Neuron (in vitro differentiated cells): Measurements from ENCODE around the gene INSR.

Experiments
- H2AFZ ChIP-seq: one replicate; pipeline ENCODE4 v1.6.1; 2013; ENCODE audit warnings: low read depth, mild to moderate bottlenecking, inconsistent platforms, low read length, moderate library complexity
- H3K27me3 ChIP-seq: one replicate; pipeline ENCODE4 v1.6.1; 2013; ENCODE audit warnings: low read length; ENCODE audit not compliant: insufficient read depth
- H3K36me3 ChIP-seq: one replicate; pipeline ENCODE4 v1.6.1; 2013; ENCODE audit warnings: low read length; ENCODE audit not compliant: insufficient read depth
- H3K4me1 ChIP-seq: one replicate; pipeline ENCODE4 v1.6.1; 2013; ENCODE audit warnings: low read length; ENCODE audit not compliant: insufficient read depth
- H3K4me3 ChIP-seq: 2 replicates; pipeline ENCODE4 v1.5.1; 2013; ENCODE audit warnings: mild to moderate bottlenecking, low read length, moderate library complexity
- H3K9me3 ChIP-seq: one replicate; pipeline ENCODE4 v1.6.1; 2013; ENCODE audit warnings: low read length

Gene INSR

DNA sequence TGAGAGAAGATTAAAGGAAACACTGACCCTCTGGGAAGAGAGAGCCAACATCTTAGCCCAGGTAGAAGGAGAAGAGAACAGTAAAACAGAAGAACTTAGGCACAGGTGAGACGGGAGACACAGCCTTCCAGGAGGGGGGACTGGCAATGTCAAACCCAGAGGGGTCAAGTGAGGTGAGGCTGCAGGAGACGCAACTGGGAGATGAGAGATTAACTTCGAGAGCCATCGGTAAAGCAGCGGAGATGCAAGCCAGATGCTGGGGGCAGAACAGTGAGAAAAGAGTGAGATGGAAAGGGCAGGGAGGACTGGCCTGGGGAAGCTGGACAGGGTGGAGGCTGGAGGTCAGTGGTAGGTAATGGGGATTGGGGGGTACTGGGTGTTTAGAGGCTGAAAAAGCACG lies 5.2 kb downstream of the INSR start:
- H3K36me3 ChIP-seq = no peaks in the 10 kb centered on the region
- no peak overlapping the region for H3K4me3 ChIP-seq
- H2AFZ ChIP-seq = no peak overlapping the region
- peaks cover 6% of the 10 kb centered on the region for H3K4me1 ChIP-seq
- no peaks in the 10 kb centered on the region for H3K9me3 ChIP-seq
- no peaks in the 10 kb centered on the region for H3K27me3 ChIP-seq

GRCh38 chr19:7288131-7288530 lies 6.1 kb downstream of the INSR start:
- Histone ChIP-seq H3K9me3 (no peaks in the 10 kb centered on the region), H3K36me3 (no peaks in the 10 kb centered on the region), H3K27me3 (no peaks in the 10 kb centered on the region), H3K4me1 (peaks cover 4% of the 10 kb centered on the region), H3K4me3 (no peak overlapping the region), H2AFZ (no peak overlapping the region)

GRCh38 chr19:7287722-7288121 lies 6.5 kb downstream of the INSR start:
- no peaks in the 10 kb centered on the region for H3K27me3 ChIP-seq
- H3K36me3 ChIP-seq = no peaks in the 10 kb centered on the region
- H3K4me1 ChIP-seq = peaks cover 2% of the 10 kb centered on the region
- no peak overlapping the region for H3K4me3 ChIP-seq
- H2AFZ ChIP-seq = no peak overlapping the region
- H3K9me3 ChIP-seq = no peaks in the 10 kb centered on the region

DNA sequence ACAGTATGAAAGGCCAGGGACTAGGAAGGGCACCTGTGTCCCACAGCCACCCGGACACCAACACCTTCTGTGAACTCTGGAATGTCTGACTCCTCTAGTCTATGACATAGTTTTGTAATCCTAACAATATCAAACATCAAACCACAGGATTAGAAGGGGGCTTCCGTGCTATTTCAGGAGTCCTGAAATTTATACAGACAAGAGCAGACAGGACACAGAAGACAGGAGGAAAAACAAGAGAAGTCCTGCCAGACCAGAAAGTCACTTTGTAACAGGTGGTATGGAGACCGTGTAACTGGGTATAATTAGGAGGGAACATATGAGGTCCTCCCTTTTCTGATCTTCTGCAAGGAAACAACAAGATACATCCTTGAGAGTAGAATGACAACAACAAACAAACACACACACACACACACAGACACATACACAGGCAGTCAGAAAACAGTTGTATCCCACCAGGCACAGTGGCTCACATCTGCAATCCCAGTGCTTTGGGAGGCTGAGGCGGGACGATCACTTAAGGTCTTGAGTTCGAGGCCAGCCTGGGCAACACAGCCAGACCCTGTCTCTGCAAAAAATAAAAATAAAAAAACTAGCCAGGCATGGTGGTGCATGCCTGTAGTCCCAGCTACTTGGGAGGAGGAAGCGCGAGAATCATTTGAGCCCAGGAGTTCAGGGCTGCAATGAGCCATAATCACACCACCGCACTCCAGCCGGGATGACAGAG lies 13.1 kb downstream of the INSR start:
- Histone ChIP-seq H3K9me3 (no peaks in the 10 kb centered on the region), H3K36me3 (no peaks in the 10 kb centered on the region), H2AFZ (no peak overlapping the region), H3K27me3 (no peaks in the 10 kb centered on the region), H3K4me1 (no peaks in the 10 kb centered on the region), H3K4me3 (no peak overlapping the region)

DNA sequence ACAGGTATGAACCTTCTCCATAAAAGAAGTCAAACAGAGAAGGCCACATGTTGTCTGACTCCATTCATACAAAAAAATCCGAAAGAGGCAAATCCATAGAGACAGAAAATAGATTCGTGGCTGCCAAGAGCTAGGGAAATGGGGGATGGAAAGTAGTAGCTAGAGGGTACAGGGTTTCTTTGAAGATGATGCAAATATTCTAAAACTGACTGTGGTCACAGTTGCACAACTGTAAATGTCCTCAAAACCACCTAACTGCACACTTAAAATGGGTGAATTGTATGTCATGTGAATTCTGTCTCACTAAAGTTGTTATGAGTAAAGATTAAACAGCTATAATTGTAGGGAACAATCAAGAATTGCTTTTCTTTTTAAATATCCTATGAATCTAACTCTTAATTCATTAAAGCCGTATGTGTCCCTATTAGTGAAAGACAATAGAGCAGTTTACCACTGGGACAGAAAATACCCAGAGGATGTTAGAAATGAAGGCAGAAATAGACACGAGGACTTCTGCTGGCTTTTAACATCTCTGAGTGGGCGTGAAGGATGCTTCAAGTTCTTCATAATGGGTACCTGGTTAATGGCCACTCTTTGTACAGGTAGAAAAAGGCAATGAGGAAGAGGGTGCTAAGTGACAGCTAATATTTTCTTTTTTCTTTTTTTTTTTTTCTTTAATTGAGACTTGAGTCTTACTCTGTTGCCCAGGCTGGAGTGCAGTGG lies 21.2 kb downstream of the INSR start:
- H3K4me1 ChIP-seq = no peaks in the 10 kb centered on the region
- no peaks in the 10 kb centered on the region for H3K27me3 ChIP-seq
- H3K36me3 ChIP-seq = no peaks in the 10 kb centered on the region
- H3K9me3 ChIP-seq = no peaks in the 10 kb centered on the region
- H3K4me3 ChIP-seq = no peak overlapping the region
- H2AFZ ChIP-seq = no peak overlapping the region

DNA sequence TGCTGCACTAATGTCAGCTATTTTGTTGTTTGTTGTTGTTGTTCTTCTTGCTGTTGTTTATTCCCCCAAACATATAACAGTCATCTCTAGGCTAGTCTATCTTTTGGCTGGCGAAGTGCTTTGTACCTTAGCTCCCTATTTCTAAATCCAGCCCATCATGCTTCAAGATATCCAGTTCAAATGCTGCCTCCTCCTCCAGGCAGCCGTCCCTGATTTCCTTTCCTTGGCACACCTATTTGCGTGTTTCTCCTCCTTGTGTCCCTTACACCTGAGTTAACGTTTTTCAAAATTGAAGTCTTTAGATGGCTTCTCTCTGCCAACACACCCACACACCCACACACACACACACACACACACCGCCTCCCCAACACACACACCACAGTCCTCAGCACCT lies 25.5 kb downstream of the INSR start:
- Histone ChIP-seq H3K27me3 (no peaks in the 10 kb centered on the region), H3K9me3 (peaks cover 13% of the 10 kb centered on the region), H2AFZ (no peak overlapping the region), H3K4me1 (no peaks in the 10 kb centered on the region), H3K4me3 (no peak overlapping the region), H3K36me3 (peaks cover 13% of the 10 kb centered on the region)

DNA sequence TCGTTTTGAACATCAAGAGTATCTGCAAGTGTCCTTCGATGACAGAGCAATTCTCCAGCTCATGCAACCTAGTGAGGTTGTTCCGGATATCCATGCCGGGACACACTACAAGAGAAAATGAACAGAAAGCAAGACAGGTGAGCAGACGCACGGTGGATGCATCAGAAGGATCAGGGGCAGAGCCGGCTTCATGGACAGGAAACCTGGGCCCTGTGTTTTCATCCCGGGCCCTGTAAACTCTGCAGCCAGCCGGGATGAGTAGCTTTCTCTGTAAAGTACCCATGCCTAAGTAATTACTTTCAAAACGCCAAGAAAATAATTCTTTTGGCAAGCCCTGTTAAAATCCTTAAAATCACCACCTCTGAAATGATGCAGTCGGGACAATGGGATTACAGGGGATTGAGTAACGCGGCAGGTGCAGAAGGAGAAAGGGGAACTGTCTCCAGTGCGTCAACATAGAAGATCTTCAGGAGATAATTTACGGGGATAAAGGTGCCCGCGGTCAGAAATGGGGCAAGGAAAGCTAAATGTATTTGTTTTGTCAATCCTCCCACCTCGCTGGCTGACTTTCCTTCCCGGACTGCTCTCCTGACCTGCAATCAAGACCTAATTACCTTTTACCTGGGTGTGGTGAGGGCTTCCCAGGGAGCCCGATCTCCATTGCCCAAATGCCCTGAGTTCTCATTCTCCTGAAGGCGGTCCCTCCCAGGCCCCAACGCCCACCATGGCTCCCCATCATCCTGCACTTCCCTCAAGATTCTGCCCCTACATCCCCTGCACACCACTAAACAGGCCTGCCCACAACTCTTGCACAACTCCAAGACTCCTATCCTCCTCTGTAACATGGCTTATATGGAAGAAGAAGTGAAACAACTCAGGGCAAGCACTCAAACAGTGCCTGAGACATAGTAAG lies 26.2 kb downstream of the INSR start:
- Histone ChIP-seq H3K27me3 (no peaks in the 10 kb centered on the region), H3K36me3 (peaks cover 13% of the 10 kb centered on the region), H2AFZ (no peak overlapping the region), H3K4me1 (no peaks in the 10 kb centered on the region), H3K4me3 (no peak overlapping the region), H3K9me3 (peaks cover 13% of the 10 kb centered on the region)

- H2AFZ ChIP-seq = no peak overlapping the region
- H3K27me3 ChIP-seq = no peaks in the 10 kb centered on the region
- peaks cover 13% of the 10 kb centered on the region for H3K36me3 ChIP-seq
- H3K4me1 ChIP-seq = no peaks in the 10 kb centered on the region
- no peak overlapping the region for H3K4me3 ChIP-seq
- peaks cover 15% of the 10 kb centered on the region for H3K9me3 ChIP-seq
Observed at GRCh38 chr19:7266832-7267231, 27.4 kb downstream of the INSR start.

DNA sequence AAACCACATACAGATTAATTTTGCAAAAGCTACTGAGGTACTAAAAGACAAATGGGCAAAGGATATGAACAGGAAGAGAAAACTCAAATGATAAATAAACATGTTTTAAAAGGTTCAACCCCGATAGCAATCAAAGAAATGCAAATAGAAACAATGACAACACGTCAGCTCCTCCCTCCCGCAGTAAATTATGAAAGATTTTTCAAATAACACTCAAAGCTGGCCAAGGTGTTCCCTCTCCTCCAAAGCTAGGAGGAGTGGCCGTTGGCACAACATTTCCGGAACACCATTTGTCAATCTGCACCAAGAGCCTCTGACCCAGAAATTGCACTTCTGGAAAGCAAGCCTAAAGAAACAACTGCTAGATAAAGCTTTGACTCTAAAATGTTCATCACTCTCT lies 28.3 kb downstream of the INSR start:
- Histone ChIP-seq H3K36me3 (peaks cover 13% of the 10 kb centered on the region), H3K9me3 (peaks cover 15% of the 10 kb centered on the region), H3K4me1 (no peaks in the 10 kb centered on the region), H3K27me3 (no peaks in the 10 kb centered on the region), H2AFZ (no peak overlapping the region), H3K4me3 (no peak overlapping the region)

- H3K4me3 ChIP-seq = no peak overlapping the region
- no peaks in the 10 kb centered on the region for H3K4me1 ChIP-seq
- peaks cover 13% of the 10 kb centered on the region for H3K36me3 ChIP-seq
- no peaks in the 10 kb centered on the region for H3K27me3 ChIP-seq
- H3K9me3 ChIP-seq = peaks cover 15% of the 10 kb centered on the region
- no peak overlapping the region for H2AFZ ChIP-seq
Observed at GRCh38 chr19:7264858-7265257, 29.4 kb downstream of the INSR start.

GRCh38 chr19:7263521-7263920 lies 30.7 kb downstream of the INSR start:
- Histone ChIP-seq H3K9me3 (peaks cover 15% of the 10 kb centered on the region), H3K27me3 (no peaks in the 10 kb centered on the region), H3K4me3 (no peak overlapping the region), H2AFZ (no peak overlapping the region), H3K36me3 (peaks cover 13% of the 10 kb centered on the region), H3K4me1 (no peaks in the 10 kb centered on the region)

GRCh38 chr19:7263066-7263465 lies 31.1 kb downstream of the INSR start:
- Histone ChIP-seq H3K36me3 (peaks cover 13% of the 10 kb centered on the region), H2AFZ (no peak overlapping the region), H3K9me3 (peaks cover 15% of the 10 kb centered on the region), H3K4me1 (no peaks in the 10 kb centered on the region), H3K4me3 (no peak overlapping the region), H3K27me3 (no peaks in the 10 kb centered on the region)

DNA sequence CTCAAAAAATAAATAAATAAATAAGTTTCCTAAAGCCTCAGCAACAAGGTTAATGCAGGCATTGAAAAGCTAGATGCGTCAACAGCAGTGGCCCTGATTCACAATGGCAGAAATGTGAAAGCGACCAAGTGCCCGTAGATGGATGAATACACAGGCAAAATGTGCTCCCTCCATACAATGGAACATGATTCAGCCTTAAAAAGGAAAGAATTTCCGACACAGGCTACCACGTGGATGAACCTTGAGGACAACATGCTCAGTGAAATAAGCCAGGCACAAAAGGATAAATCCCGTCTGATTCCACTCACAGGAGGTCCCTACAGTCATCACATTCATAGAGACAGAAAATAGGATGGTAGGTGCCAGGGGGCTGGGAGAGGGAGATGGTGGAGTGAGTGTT lies 31.7 kb downstream of the INSR start:
- H3K27me3 ChIP-seq = no peaks in the 10 kb centered on the region
- no peak overlapping the region for H2AFZ ChIP-seq
- peaks cover 10% of the 10 kb centered on the region for H3K36me3 ChIP-seq
- no peak overlapping the region for H3K4me3 ChIP-seq
- H3K4me1 ChIP-seq = no peaks in the 10 kb centered on the region
- H3K9me3 ChIP-seq = peaks cover 12% of the 10 kb centered on the region
